Measurements from ENCODE around the gene PKD2.

GRCh38 chr4:87981486-87981885 lies 25.9 kb upstream of the PKD2 start:
- TF ChIP-seq EZH2 (IDR thresholded peaks at IDR 0.05; ENCODE audit: borderline replicate concordance, insufficient read depth, low read depth, low read length, poor library complexity, severe bottlenecking) (no peak), CTCF (IDR thresholded peaks at IDR 0.05) (no peak)
